AG04450 (cell line): ENCODE data around the gene ANKRD22. TPM values are rescaled to one million over a fixed set of nuclear protein-coding genes. Genes with fewer than 3 reads are reported as not detected.
A peak's percentile ranks its signal among the peaks of the same experiment; 100 is the strongest.

Source experiments
- CTCF ChIA-PET: fragments of 300-600, 350-600 bp; formaldehyde crosslinking; extraction: SDS; loops from one replicate; lab custom pipeline; 2022; ENCODE audit warnings: antibody characterized with exemption, inconsistent platforms; lab: Charles Lee
- POLR2A ChIA-PET: fragments of 350-600 bp; formaldehyde crosslinking; extraction: SDS; loops from one replicate; lab custom pipeline; 2021; ENCODE audit warnings: antibody characterized with exemption, inconsistent platforms; lab: Yijun Ruan, JAX
- DNase-seq: peaks from one replicate; pipeline ENCODE4 v3.0.0-alpha.2; 2011; ENCODE audit warnings: low read depth, low spot score
- H3K27ac ChIP-seq: one replicate; pipeline ENCODE4 v1.5.1; 2012; ENCODE audit warnings: low read depth, low read length, control low read depth
- H3K27me3 ChIP-seq: one replicate; pipeline ENCODE4 v1.6.0; 2012; ENCODE audit warnings: low read length; ENCODE audit not compliant: control insufficient read depth, insufficient read depth
- H3K4me3 ChIP-seq: 2 replicates; pipeline ENCODE4 v1.5.1; 2011; ENCODE audit warnings: mild to moderate bottlenecking, low read depth, low read length, control low read depth
- H3K9me3 ChIP-seq: 2 replicates; pipeline ENCODE4 v1.5.1; 2012; ENCODE audit warnings: low read length; ENCODE audit not compliant: control insufficient read depth, insufficient read depth
- polyA plus RNA-seq: library from polyadenylated mRNA; depleted of rRNA; stranded (reverse); fragments of >200 nt; gene quantifications from 2 replicates; pipeline ENCODE4 v1.2.3, GENCODE V29; 2011
- TF ChIP-seq, protein P1 (sequence below): IDR thresholded peaks from 2 replicates; pipeline ENCODE4 v1.5.1; 2011; ENCODE audit warnings: low read depth, low read length, control low read depth, inconsistent platforms

ANKRD22 gene
- polyA plus RNA-seq, 1 experiment, result not detected

DNA sequence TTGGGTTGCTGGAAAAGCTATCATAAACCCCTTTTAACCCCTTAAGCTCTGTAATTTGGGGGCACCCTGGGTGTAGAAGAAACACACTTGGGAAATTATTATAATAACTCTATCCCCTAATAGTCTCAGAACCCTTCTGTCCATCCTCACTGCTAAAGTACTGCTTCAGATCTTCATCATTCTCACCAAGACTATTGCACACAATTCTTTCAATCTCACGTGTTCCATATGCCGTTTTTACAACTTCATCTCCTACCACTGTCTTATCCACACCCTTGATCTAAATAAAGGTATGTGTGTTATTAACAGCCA lies 15.8 kb downstream of the ANKRD22 start:
- Histone ChIP-seq H3K4me3 (no peak overlapping the region), H3K27ac (no peak overlapping the region), H3K9me3 (no peaks in the 10 kb centered on the region), H3K27me3 (no peaks in the 10 kb centered on the region)
- DNase-seq, result no peak
- TF ChIP-seq, protein P1, sequence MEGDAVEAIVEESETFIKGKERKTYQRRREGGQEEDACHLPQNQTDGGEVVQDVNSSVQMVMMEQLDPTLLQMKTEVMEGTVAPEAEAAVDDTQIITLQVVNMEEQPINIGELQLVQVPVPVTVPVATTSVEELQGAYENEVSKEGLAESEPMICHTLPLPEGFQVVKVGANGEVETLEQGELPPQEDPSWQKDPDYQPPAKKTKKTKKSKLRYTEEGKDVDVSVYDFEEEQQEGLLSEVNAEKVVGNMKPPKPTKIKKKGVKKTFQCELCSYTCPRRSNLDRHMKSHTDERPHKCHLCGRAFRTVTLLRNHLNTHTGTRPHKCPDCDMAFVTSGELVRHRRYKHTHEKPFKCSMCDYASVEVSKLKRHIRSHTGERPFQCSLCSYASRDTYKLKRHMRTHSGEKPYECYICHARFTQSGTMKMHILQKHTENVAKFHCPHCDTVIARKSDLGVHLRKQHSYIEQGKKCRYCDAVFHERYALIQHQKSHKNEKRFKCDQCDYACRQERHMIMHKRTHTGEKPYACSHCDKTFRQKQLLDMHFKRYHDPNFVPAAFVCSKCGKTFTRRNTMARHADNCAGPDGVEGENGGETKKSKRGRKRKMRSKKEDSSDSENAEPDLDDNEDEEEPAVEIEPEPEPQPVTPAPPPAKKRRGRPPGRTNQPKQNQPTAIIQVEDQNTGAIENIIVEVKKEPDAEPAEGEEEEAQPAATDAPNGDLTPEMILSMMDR, result no peak
- CTCF ChIA-PET, result interaction anchor here (0.7 to 9.2 kb wide), 57 partner anchors 9 to 382 kb away, joined by 3 to 467 read pairs (median 8); partner anchors contain the start of genes FAS and STAMBPL1
- POLR2A ChIA-PET, result interaction anchor here (1.7 kb wide), 1 partner anchor 96 kb away, joined by 14 read pairs; no protein-coding TSS in a partner anchor

DNA sequence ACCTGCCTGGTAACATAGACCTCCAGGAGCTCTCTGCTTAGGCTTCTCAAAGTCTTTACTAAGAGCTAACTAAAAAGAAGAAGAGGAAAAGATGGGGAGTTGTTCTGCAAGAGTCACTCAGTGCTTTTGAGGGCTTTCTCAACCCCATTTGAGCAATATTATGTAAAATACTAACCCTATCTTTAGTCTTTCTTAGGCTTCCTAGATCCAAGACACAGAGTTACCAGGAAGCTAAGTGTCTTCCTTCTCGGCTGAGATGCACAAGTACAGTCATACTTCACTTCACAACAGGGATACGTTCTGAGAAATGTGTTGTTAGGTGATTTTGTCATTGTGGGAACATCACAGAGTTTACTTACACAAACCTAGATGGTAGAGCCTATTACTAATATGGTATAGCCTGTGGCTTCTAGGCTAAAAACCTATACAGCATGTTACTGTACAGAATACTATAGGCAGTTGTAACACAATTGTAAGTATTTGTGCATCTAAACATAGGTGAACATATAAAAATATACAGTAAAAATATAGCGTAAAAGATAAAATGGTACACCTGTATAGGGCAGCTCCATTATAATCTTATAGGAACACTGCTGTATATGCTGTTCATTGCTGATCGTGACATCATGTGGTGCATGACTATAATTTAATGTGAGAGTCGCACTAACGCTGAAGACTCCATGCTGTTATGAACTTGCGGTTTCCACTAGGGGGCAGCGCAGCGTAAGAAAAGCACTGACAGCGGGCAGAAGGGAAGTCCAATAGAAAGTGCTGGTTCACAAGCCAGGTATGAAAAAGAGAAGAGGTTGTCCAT lies 16.3 kb downstream of the ANKRD22 start:
- H3K4me3 ChIP-seq, result no peak overlapping the region
- peak; percentile 75 for DNase-seq
- no peaks in the 10 kb centered on the region for H3K27me3 ChIP-seq
- CTCF ChIA-PET, result interaction anchor here (0.6 to 9.2 kb wide), 63 partner anchors 9 to 383 kb away, joined by 3 to 467 read pairs (median 6); partner anchors contain the start of genes ANKRD22, FAS and STAMBPL1
- H3K27ac ChIP-seq, result no peak overlapping the region
- no peaks in the 10 kb centered on the region for H3K9me3 ChIP-seq
- POLR2A ChIA-PET, result interaction anchor here (1.7 kb wide), 1 partner anchor 97 kb away, joined by 14 read pairs; no protein-coding TSS in a partner anchor
- TF ChIP-seq, protein P1, result peak; percentile 90

DNA sequence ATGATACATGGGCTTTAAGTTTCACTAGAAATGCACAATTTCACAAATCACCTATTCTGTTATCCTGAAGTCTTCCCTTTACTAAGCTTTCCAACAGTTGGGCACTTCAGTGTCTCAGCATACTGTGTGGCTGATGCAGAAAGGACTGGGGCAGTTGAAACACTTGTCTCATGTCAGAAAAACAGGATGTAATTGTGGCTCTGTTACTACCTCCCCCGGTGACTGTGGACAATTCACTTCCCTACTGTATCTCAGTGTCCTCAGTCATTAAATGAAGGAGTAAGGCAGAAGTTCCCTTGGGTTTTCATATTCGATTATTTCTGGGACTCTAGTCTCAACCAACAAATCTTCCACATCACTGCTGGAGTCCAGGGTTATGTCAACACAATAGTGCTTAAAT lies 17.9 kb downstream of the ANKRD22 start:
- Histone ChIP-seq H3K4me3 (no peak overlapping the region), H3K27ac (no peak overlapping the region), H3K9me3 (no peaks in the 10 kb centered on the region), H3K27me3 (no peaks in the 10 kb centered on the region)
- TF ChIP-seq, protein P1, result no peak
- DNase-seq, result no peak
- ChIA-PET POLR2A (no interaction called here), CTCF (interaction anchor here (0.7 to 9.2 kb wide), 13 partner anchors 8 to 384 kb away, joined by 3 to 467 read pairs (median 17); partner anchors contain the start of gene RNLS)

DNA sequence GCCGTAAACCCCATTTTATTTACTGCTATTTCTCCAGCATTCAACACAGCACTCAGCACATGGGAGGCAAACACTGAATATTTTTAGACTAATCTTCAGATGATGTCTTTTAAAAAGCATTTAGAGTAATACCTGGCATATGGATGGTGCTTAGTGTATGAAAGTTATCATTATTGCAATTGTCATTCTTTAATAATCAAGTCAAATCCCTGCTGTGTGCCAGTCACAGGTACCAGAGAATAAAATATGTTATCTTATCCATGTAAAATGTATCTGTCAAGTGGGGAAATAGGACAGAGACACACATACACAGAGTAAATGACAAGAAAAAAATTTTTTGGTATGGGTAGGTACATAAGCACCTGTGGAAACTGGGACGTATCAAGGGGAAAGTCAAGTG lies 18.5 kb downstream of the ANKRD22 start:
- TF ChIP-seq, protein P1, result no peak
- ChIA-PET CTCF (interaction anchor here (1.1 to 9.2 kb wide), 4 partner anchors 97 to 175 kb away, joined by 3 to 467 read pairs (median 36); no protein-coding TSS in a partner anchor), POLR2A (no interaction called here)
- no peak for DNase-seq
- no peaks in the 10 kb centered on the region for H3K9me3 ChIP-seq
- H3K27ac ChIP-seq, result no peak overlapping the region
- no peaks in the 10 kb centered on the region for H3K27me3 ChIP-seq
- no peak overlapping the region for H3K4me3 ChIP-seq

DNA sequence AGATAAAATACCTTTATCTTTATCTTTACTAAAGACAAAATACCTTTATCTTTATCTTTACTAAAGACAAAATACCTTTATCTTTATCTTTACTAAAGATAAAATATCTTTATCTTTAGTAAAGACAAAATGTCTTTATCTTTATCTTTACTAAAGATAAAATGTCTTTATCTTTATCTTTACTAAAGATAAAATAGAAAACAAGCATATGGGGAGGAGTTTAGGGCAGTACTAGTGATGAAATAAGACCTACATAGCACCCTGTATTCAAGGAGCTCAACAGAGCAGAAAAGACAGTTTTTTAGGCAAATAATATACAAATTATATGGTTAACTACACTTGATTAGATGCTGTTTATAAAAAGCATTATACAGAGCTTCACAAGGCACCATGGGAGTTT lies 19.3 kb downstream of the ANKRD22 start:
- Histone ChIP-seq H3K27me3 (no peaks in the 10 kb centered on the region), H3K4me3 (no peak overlapping the region), H3K9me3 (no peaks in the 10 kb centered on the region), H3K27ac (no peak overlapping the region)
- DNase-seq, result no peak
- ChIA-PET POLR2A (no interaction called here), CTCF (interaction anchor here (4.9 kb wide), 1 partner anchor 101 kb away, joined by 42 read pairs; no protein-coding TSS in a partner anchor)
- TF ChIP-seq, protein P1, result no peak
